Measurements from ENCODE around the gene PLCB1.
A peak's percentile ranks its signal among the peaks of the same experiment; 100 is the strongest.

PLCB1 gene

DNA sequence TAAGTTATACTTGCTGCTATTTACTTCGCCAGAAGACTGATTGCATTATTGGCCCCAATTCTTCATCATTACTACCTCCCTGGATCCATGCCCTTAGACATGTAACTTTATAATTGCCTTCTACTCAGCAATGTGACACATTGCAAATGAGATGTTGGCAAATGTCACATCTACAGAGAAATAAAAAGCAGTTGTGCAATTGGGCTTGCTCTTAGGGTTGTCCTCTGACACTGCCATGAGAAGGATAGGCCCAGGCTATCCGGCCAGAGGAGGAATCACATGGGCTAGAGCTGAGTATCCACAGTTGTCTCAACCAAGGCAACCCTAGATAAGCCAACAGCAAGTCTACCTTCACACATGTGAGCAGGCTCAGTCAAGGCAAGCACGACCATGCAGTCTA is 447.0 kb downstream of the PLCB1 start:
- H3K4me3 ChIP-seq (replicated peaks in 1 of 2; ENCODE audit: low read depth in 2 of 2, low read length in 2 of 2): no peak overlapping the region
- no peak for DNase-seq (ENCODE audit: low read depth in 2 of 2)
- TF ChIP-seq, protein P1, sequence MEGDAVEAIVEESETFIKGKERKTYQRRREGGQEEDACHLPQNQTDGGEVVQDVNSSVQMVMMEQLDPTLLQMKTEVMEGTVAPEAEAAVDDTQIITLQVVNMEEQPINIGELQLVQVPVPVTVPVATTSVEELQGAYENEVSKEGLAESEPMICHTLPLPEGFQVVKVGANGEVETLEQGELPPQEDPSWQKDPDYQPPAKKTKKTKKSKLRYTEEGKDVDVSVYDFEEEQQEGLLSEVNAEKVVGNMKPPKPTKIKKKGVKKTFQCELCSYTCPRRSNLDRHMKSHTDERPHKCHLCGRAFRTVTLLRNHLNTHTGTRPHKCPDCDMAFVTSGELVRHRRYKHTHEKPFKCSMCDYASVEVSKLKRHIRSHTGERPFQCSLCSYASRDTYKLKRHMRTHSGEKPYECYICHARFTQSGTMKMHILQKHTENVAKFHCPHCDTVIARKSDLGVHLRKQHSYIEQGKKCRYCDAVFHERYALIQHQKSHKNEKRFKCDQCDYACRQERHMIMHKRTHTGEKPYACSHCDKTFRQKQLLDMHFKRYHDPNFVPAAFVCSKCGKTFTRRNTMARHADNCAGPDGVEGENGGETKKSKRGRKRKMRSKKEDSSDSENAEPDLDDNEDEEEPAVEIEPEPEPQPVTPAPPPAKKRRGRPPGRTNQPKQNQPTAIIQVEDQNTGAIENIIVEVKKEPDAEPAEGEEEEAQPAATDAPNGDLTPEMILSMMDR (IDR thresholded peaks at IDR 0.05; ENCODE audit: low read depth, low read length): no peak

DNA sequence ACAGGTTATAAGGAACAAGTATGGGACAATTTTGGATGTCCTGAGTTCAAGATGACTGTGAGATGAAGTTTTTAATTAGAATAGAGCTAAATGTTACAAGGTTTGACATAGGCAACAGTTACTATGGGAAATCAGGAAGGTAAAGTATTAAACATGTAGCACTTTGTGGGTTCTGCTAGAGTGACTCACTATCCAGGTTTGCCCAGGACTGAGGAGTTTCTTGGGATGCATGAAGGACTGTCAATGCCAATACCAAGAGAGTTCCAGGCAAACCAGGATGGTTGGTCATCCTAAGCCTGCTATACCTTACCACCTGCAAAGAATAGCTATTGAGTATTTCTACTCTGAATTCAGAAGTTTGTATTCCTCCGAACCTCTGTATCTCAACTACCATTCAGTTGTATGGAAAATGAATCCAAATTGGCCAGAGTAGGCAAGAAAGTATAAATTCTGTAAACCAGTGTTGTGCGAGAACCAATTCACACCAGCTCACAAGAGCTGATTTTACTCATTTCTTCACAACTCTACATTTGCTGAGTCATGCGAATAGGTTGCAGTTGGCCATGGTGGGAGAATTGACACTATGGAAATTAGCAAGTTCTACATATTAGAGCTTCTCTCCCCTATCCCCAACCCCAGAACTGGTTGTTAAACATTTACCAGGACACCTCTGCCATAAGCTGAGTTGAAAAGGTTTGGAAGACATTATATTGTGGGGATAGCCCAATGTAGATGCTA is 449.5 kb downstream of the PLCB1 start:
- TF ChIP-seq, protein P1 (IDR thresholded peaks at IDR 0.05; ENCODE audit: low read depth, low read length): no peak
- DNase-seq (ENCODE audit: low read depth in 2 of 2): no peak
- H3K4me3 ChIP-seq (replicated peaks in 1 of 2; ENCODE audit: low read depth in 2 of 2, low read length in 2 of 2): no peak overlapping the region

DNA sequence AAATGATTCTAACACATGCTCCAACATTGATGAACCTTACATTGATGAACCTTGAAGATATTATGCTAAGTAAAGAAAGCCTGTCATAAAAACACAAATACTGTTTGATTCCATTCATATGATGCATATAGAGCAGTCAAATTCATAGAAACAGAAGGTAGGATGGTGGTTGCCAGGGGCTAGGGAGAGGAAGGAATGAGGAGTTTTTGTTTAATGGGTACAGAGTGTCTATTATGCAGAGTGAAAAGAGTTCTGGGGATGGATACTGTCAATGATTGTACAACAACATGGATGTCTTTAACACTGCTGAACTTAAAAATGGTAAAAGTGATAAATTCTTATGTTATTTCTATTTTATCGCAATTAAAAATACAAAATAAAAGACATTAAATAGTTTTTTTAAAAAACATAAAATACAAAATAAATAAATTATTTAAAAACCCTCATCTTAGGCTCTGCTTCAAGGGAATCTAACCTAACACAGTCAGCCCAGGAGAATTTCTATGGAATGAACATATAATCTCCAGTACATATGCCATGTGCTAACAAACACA is 451.0 kb downstream of the PLCB1 start:
- no peak overlapping the region for H3K4me3 ChIP-seq (replicated peaks in 1 of 2; ENCODE audit: low read depth in 2 of 2, low read length in 2 of 2)
- TF ChIP-seq, protein P1 (IDR thresholded peaks at IDR 0.05; ENCODE audit: low read depth, low read length): no peak
- no peak for DNase-seq (ENCODE audit: low read depth in 2 of 2)

DNA sequence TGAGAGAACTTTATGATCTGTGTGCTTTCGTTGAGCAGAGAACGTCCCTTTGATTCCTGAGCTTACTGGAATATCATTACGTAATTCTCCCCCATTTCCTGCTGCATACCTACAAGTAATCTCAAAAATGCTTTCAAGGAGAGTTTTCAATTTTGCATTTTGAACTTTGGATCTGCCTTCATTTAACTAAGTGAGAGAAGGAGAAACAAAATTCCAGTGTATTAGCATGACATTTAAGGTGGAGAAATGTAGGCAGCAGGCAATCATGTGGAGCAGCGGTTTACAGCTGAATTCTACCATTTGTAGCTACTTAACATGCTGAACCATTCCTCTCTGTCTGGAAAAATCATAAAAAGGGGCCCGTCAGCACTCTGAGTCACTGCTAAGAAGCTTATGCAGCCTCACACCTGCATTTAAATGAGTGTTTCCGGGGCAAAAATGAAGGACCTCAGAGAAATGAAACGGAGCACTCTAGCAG is 451.5 kb downstream of the PLCB1 start:
- no peak overlapping the region for H3K4me3 ChIP-seq (replicated peaks in 1 of 2; ENCODE audit: low read depth in 2 of 2, low read length in 2 of 2)
- TF ChIP-seq, protein P1 (IDR thresholded peaks at IDR 0.05; ENCODE audit: low read depth, low read length): no peak
- peak; percentile 56 to 63 for DNase-seq (ENCODE audit: low read depth in 2 of 2)

DNA sequence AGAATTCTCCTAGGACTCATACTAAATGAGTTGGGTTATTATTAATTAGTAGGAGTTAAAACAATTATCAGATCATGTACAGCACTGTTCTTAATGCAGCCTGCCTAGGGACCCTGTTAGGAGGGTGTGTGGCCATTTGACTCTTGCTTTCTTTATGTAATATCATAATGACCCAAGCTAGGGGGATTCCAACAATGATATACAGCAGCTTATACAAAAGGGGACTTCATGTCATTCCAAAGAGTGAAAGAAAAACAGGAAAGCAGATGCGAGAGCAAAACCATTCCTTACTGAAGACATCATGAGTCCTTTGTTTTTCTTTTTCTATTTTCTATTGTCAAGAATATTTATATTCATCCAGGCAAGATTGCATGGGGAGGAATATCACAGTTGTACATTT is 455.2 kb downstream of the PLCB1 start:
- H3K4me3 ChIP-seq (replicated peaks in 1 of 2; ENCODE audit: low read depth in 2 of 2, low read length in 2 of 2): no peak overlapping the region
- peak in 1 of 2 donors; percentile 49 for DNase-seq (ENCODE audit: low read depth in 2 of 2)
- TF ChIP-seq, protein P1 (IDR thresholded peaks at IDR 0.05; ENCODE audit: low read depth, low read length): no peak

DNA sequence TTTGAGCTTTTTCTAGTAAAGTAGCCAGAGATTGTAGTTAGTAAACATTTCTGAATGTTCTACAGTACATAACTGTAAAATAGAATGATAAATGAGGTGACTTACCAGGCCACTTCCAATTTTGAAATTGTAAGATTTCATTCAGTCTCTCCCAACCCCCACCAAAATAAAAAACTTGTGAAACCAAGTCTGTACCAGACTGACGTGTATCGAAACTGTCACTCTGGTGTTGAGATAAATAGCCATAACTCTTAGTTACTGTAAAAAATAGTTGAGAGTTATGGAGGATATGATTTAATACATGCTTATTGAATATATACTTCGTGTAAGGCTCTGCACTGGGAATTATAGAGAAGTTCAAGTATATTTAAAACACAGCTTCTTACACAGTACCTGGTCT is 455.7 kb downstream of the PLCB1 start:
- TF ChIP-seq, protein P1 (IDR thresholded peaks at IDR 0.05; ENCODE audit: low read depth, low read length): no peak
- no peak overlapping the region for H3K4me3 ChIP-seq (replicated peaks in 1 of 2; ENCODE audit: low read depth in 2 of 2, low read length in 2 of 2)
- no peak for DNase-seq (ENCODE audit: low read depth in 2 of 2)
